HFF-Myc (cell line): ENCODE measurements around the gene IRX2.

ENCODE experiments used
- DNase-seq: peaks from one replicate; pipeline ENCODE4 v3.0.0-alpha.2; 2011; ENCODE audit warnings: low read depth; ENCODE audit errors: extremely low read depth
- H3K4me3 ChIP-seq: replicated peaks from 2 replicates; pipeline ENCODE4 v1.5.1; 2011; ENCODE audit warnings: low read depth, mild to moderate bottlenecking, control low read depth, low read length
- CTCF ChIP-seq: IDR thresholded peaks from 2 replicates; pipeline ENCODE4 v1.5.1; 2012; ENCODE audit warnings: mild to moderate bottlenecking, low read depth, low read length, control low read depth; ENCODE audit errors: missing control alignments

The IRX2 gene

GRCh38 chr5:2752821-2753439, 1.5 kb upstream of the IRX2 start:
- no peak for DNase-seq
- H3K4me3 ChIP-seq: peak overlapping the region; percentile 41
- TF ChIP-seq CTCF: no peak

- no peak for TF ChIP-seq CTCF
- DNase-seq: no peak
- H3K4me3 ChIP-seq: peak overlapping the region; percentile 41
Measured at GRCh38 chr5:2752059-2752820, 763 bp upstream of the IRX2 start.

- no peak for DNase-seq
- no peak for TF ChIP-seq CTCF
- H3K4me3 ChIP-seq: peak overlapping the region; percentile 56
Measured at GRCh38 chr5:2750758-2751464, 566 bp downstream of the IRX2 start.

- H3K4me3 ChIP-seq: peak overlapping the region; percentile 56
- DNase-seq: no peak
- TF ChIP-seq CTCF: no peak
Measured at GRCh38 chr5:2750026-2750757, 1.3 kb downstream of the IRX2 start.

GRCh38 chr5:2749514-2750025, 1.9 kb downstream of the IRX2 start:
- TF ChIP-seq CTCF: no peak
- H3K4me3 ChIP-seq: peak overlapping the region; percentile 56
- DNase-seq: no peak

GRCh38 chr5:2748861-2749513, 2.5 kb downstream of the IRX2 start:
- TF ChIP-seq CTCF: no peak
- no peak for DNase-seq
- no peak overlapping the region for H3K4me3 ChIP-seq
